Activated B cell treated with CpG ODN at 0.5 μM for 24 hours (primary cell): Measurements from ENCODE around the gene ITPKA. TPM values are rescaled to one million over a fixed set of nuclear protein-coding genes. Genes with fewer than 3 reads are reported as not detected.

Experiments
- ATAC-seq: fragments of 200-7000 bp; cut with Tn5 transposase; one replicate; pipeline ENCODE4 v1.10.0; 2021; ENCODE audit warnings: low read depth, mild to moderate bottlenecking, moderate library complexity
- CTCF ChIA-PET: fragments of 350-600 bp; sonication (Branson Sonifier 250); formaldehyde crosslinking; loops from one replicate; lab custom pipeline; 2021; ENCODE audit warnings: antibody characterized with exemption; lab: Charles Lee
- POLR2A ChIA-PET: fragments of 350-600 bp; sonication (Branson Sonifier 250); formaldehyde crosslinking; loops from one replicate; lab custom pipeline; 2021; ENCODE audit warnings: antibody characterized with exemption; lab: Charles Lee
- DNase-seq: peaks from one replicate; pipeline ENCODE4 v3.0.0; 2022
- H3K27ac Mint-ChIP-seq: one replicate; pipeline ENCODE4 v1.8.0; 2020; ENCODE audit warnings: mixed read lengths
- H3K27me3 Mint-ChIP-seq: one replicate; pipeline ENCODE4 v1.8.0; 2021; ENCODE audit warnings: mixed read lengths
- H3K36me3 Mint-ChIP-seq: one replicate; pipeline ENCODE4 v1.8.0; 2021; ENCODE audit warnings: low read depth, mixed read lengths
- H3K4me1 Mint-ChIP-seq: one replicate; pipeline ENCODE4 v1.8.0; 2021; ENCODE audit warnings: mixed read lengths
- H3K4me3 Mint-ChIP-seq: one replicate; pipeline ENCODE4 v1.8.0; 2020; ENCODE audit warnings: mild to moderate bottlenecking, mixed read lengths
- H3K9me3 Mint-ChIP-seq: one replicate; pipeline ENCODE4 v1.8.0; 2020; ENCODE audit warnings: mixed read lengths
- CTCF ChIP-seq: fragments of 200-600 bp; IDR thresholded peaks from one replicate; pipeline ENCODE4 v1.8.0; 2022; ENCODE audit warnings: antibody characterized with exemption, mild to moderate bottlenecking
- intact Hi-C: fragments of 100-400 bp; cut with micrococcal nuclease; formaldehyde crosslinking; loops from one replicate; pipeline ENCODE4 v1.15.1; 2024
- total RNA-seq: library from RNA; stranded (reverse); gene quantifications from 2 replicates; pipeline ENCODE4 v1.2.3, GENCODE V29; 2022

The ITPKA gene
- total RNA-seq, 1 donor from 2014 or later: 0.18 TPM

GRCh38 chr15:41493902-41494189, 172 bp downstream of the ITPKA start:
- no peaks in the 10 kb centered on the region for H3K9me3 Mint-ChIP-seq
- TF ChIP-seq CTCF: no peak
- peaks cover 14% of the 10 kb centered on the region for H3K4me1 Mint-ChIP-seq
- POLR2A ChIA-PET: interaction anchor here (0.9 to 1.3 kb wide), 2 partner anchors 10 to 19 kb away, joined by 3 to 5 read pairs; partner anchors contain the start of gene LTK
- H3K27me3 Mint-ChIP-seq: peaks cover 35% of the 10 kb centered on the region
- no peaks in the 10 kb centered on the region for H3K36me3 Mint-ChIP-seq
- no peak overlapping the region for H3K4me3 Mint-ChIP-seq
- intact Hi-C loops: loop anchor here (1.0 to 5.0 kb wide), 5 partner anchors 8 to 478 kb away; partner anchors contain the start of genes EHD4 and RTF1
- DNase-seq: no peak
- no peak overlapping the region for H3K27ac Mint-ChIP-seq
- ATAC-seq: no peak
- CTCF ChIA-PET: interaction anchor here (0.9 kb wide), 1 partner anchor 28 kb away, joined by 4 read pairs; no protein-coding TSS in a partner anchor

- H3K9me3 Mint-ChIP-seq: no peaks in the 10 kb centered on the region
- H3K4me3 Mint-ChIP-seq: peak overlapping the region; percentile 73
- H3K36me3 Mint-ChIP-seq: no peaks in the 10 kb centered on the region
- CTCF ChIA-PET: no interaction called here
- peaks cover 19% of the 10 kb centered on the region for H3K4me1 Mint-ChIP-seq
- intact Hi-C loops: loop anchor here (5.0 kb wide), 1 partner anchor 478 kb away; the partner anchor contains the start of gene EHD4
- peak; percentile 50 for DNase-seq
- no peak for TF ChIP-seq CTCF
- POLR2A ChIA-PET: no interaction called here
- ATAC-seq: peak; percentile 19
- no peak overlapping the region for H3K27ac Mint-ChIP-seq
- H3K27me3 Mint-ChIP-seq: peaks cover 40% of the 10 kb centered on the region
Measured at GRCh38 chr15:41494190-41494921, 682 bp downstream of the ITPKA start.

GRCh38 chr15:41494922-41495735, 1.5 kb downstream of the ITPKA start:
- no peaks in the 10 kb centered on the region for H3K9me3 Mint-ChIP-seq
- POLR2A ChIA-PET: interaction anchor here (0.9 to 1.2 kb wide), 2 partner anchors 18 to 49 kb away, joined by 3 to 6 read pairs; partner anchors contain the start of genes LTK and RPAP1
- H3K27ac Mint-ChIP-seq: no peak overlapping the region
- no peaks in the 10 kb centered on the region for H3K36me3 Mint-ChIP-seq
- H3K4me3 Mint-ChIP-seq: peak overlapping the region; percentile 70
- ATAC-seq: no peak
- peak; percentile 54 for DNase-seq
- no peak for TF ChIP-seq CTCF
- CTCF ChIA-PET: no interaction called here
- H3K4me1 Mint-ChIP-seq: peaks cover 22% of the 10 kb centered on the region
- intact Hi-C loops: loop anchor here (5.0 kb wide), 2 partner anchors 47 to 477 kb away; partner anchors contain the start of genes EHD4 and RPAP1
- peaks cover 43% of the 10 kb centered on the region for H3K27me3 Mint-ChIP-seq

- peaks cover 43% of the 10 kb centered on the region for H3K27me3 Mint-ChIP-seq
- no peaks in the 10 kb centered on the region for H3K9me3 Mint-ChIP-seq
- intact Hi-C loops: loop anchor here (5.0 kb wide), 1 partner anchor 46 kb away; the partner anchor contains the start of gene RPAP1
- H3K4me3 Mint-ChIP-seq: peak overlapping the region; percentile 70
- H3K4me1 Mint-ChIP-seq: peaks cover 27% of the 10 kb centered on the region
- CTCF ChIA-PET: no interaction called here
- no peaks in the 10 kb centered on the region for H3K36me3 Mint-ChIP-seq
- POLR2A ChIA-PET: interaction anchor here (0.9 to 1.2 kb wide), 2 partner anchors 18 to 48 kb away, joined by 3 to 6 read pairs; partner anchors contain the start of genes LTK and RPAP1
- DNase-seq (no peak), ATAC-seq (no peak)
- H3K27ac Mint-ChIP-seq: no peak overlapping the region
- TF ChIP-seq CTCF: no peak
Measured at GRCh38 chr15:41495736-41496599, 2.3 kb downstream of the ITPKA start.
